Measurements from ENCODE around the gene PCDH1.

PCDH1 gene

DNA sequence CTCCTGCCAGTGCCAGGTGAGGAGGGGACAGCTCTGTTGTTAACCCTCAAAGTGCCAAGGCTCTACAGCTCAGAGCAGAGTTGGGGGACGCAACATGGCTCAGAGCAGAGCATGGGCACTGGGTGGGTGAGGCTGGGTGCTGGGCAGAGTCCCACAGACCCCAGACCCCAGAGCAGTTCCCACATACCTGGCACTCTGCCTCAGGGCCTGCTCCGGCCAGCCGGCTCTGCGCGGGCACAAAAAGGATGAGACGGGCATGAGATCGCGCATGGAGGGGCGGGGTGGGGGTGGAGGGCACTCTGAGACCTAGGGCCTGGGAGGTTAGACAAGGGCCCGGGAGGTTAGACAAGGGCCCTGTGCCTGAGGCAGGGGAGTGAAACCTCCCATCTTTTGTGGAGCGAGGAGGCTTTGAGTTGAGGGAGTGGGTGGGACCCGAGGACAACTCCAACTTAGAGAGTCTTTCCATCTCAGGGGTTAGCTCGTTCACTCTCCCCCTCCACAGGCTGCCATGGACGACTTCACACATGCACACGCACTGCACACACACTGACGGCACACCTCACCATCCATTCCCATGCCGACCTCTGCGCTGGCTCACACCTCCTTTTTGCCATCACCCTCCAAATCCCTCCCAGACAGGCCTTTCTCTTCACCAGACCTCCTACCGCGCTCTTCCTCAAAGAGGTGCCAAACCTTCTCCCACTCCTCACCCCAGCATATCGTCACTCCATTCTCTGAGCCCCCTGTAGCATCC, 22.0 kb downstream of the PCDH1 start:
- TF ChIP-seq TAF1 (IDR thresholded peaks at IDR 0.05; ENCODE audit: borderline replicate concordance, insufficient read depth, low read length) (no peak), POLR2AphosphoS5 (IDR thresholded peaks at IDR 0.05; ENCODE audit: low read depth, low read length) (no peak), SIN3A (IDR thresholded peaks at IDR 0.05; ENCODE audit: borderline replicate concordance, insufficient read depth, low read length) (no peak), FOXP2 (optimal IDR thresholded peaks at IDR 0.05; ENCODE audit: borderline replicate concordance, extremely low read depth, extremely low read length, insufficient read depth) (no peak)
- TF ChIP-seq, protein P1, sequence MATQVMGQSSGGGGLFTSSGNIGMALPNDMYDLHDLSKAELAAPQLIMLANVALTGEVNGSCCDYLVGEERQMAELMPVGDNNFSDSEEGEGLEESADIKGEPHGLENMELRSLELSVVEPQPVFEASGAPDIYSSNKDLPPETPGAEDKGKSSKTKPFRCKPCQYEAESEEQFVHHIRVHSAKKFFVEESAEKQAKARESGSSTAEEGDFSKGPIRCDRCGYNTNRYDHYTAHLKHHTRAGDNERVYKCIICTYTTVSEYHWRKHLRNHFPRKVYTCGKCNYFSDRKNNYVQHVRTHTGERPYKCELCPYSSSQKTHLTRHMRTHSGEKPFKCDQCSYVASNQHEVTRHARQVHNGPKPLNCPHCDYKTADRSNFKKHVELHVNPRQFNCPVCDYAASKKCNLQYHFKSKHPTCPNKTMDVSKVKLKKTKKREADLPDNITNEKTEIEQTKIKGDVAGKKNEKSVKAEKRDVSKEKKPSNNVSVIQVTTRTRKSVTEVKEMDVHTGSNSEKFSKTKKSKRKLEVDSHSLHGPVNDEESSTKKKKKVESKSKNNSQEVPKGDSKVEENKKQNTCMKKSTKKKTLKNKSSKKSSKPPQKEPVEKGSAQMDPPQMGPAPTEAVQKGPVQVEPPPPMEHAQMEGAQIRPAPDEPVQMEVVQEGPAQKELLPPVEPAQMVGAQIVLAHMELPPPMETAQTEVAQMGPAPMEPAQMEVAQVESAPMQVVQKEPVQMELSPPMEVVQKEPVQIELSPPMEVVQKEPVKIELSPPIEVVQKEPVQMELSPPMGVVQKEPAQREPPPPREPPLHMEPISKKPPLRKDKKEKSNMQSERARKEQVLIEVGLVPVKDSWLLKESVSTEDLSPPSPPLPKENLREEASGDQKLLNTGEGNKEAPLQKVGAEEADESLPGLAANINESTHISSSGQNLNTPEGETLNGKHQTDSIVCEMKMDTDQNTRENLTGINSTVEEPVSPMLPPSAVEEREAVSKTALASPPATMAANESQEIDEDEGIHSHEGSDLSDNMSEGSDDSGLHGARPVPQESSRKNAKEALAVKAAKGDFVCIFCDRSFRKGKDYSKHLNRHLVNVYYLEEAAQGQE (IDR thresholded peaks at IDR 0.05; ENCODE audit: insufficient read depth in 1 of 2, low read depth in 2 of 2, low read length in 2 of 2) = no peak

DNA sequence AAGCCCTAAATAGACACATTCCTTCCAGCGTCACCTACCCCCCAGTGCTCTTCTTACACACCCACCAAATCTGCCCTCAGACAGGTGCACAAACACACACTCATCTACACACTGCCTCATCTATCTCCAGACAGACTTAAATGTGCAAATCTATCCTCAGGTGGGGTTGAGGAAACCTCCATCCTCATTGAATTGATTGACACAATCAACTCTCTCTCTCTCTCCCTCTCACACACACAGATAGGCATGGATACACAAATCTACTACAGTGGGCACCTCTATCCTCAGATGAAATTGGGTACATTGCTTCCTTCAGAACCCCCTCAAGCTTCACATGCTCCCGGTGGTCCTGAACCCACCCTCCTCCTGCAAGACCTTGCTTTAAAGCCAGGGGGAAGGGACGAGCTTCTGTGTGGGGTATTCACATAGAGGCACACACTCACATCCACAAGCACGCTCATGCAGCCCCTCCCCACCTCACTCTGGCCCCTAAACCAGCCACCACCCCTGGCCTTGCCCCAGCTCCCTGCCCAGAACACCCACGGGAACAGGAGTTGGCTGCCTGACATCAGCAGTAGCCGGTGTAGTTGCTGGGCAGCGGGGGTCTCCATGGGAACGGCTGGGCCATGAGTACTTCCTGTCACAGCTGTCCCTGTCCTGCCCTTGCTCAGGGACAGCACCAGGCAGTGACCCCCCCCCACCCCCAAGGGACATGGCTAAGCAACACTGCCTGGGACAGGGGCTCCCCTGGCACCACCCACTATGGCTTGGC, 22.8 kb downstream of the PCDH1 start:
- TF ChIP-seq, protein P1 (IDR thresholded peaks at IDR 0.05; ENCODE audit: insufficient read depth in 1 of 2, low read depth in 2 of 2, low read length in 2 of 2) = no peak
- TF ChIP-seq TAF1 (IDR thresholded peaks at IDR 0.05; ENCODE audit: borderline replicate concordance, insufficient read depth, low read length) = no peak
- TF ChIP-seq POLR2AphosphoS5 (IDR thresholded peaks at IDR 0.05; ENCODE audit: low read depth, low read length) = no peak
- TF ChIP-seq SIN3A (IDR thresholded peaks at IDR 0.05; ENCODE audit: borderline replicate concordance, insufficient read depth, low read length) = no peak
- TF ChIP-seq FOXP2 (optimal IDR thresholded peaks at IDR 0.05; ENCODE audit: borderline replicate concordance, extremely low read depth, extremely low read length, insufficient read depth) = no peak

DNA sequence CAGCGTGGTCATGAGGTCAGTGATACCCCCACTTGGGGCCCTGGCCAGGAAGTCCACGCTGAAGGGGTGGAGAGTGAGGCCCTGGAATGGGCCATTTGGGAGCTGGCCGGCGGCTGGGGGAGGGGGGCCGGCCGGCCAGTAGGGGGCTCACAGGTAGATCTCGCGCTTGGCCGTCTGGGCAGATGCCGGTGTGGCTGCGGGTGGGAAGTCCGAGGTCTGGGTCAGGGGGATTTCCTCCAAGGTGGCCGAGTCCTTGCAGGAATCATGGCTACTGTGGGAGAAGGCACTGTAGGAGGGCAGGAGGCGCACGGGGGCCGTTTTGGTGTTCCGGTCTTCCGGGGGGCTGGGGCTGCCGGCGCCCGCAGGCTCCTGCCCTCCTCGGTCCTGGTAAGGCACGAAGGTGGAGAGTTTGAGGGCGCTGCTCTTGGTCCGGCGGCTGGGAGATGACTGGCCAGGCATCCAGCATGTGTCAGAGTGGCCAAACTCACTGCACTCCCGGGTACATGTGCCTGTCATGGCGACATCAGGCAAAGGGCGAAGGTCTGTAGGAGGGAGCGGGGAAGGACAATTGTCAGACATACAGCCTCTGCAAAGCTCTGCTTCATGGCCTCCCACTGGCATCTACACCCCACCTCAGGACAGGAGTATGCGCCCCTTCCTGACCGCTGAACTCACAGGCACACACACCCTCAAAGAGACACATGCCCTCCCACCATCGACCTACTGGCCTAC, 24.1 kb downstream of the PCDH1 start:
- TF ChIP-seq TAF1 (IDR thresholded peaks at IDR 0.05; ENCODE audit: borderline replicate concordance, insufficient read depth, low read length) (no peak), POLR2AphosphoS5 (IDR thresholded peaks at IDR 0.05; ENCODE audit: low read depth, low read length) (no peak), SIN3A (IDR thresholded peaks at IDR 0.05; ENCODE audit: borderline replicate concordance, insufficient read depth, low read length) (no peak), FOXP2 (optimal IDR thresholded peaks at IDR 0.05; ENCODE audit: borderline replicate concordance, extremely low read depth, extremely low read length, insufficient read depth) (no peak)
- TF ChIP-seq, protein P1 (IDR thresholded peaks at IDR 0.05; ENCODE audit: insufficient read depth in 1 of 2, low read depth in 2 of 2, low read length in 2 of 2) = no peak

DNA sequence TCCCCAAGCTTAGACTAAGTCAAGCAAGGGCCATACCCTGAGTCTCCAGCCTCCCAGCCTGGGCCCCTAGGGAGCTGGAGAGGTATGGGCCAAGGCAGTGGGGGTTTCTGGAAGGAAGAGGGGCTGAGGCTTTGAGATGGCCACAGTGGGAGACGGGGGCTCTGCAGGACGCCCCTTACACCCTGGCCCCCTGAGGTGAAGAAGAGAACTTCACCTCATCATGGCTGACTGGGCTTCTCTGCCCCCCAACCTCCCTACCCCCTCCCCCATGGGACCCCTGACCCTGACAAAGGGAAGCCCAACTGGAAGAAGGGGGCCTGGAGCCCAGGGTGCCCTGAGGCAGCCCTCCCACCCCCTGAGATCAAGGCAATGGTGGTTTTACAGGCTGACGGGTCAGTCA, 25.8 kb downstream of the PCDH1 start:
- no peak for TF ChIP-seq POLR2AphosphoS5 (IDR thresholded peaks at IDR 0.05; ENCODE audit: low read depth, low read length)
- TF ChIP-seq SIN3A (IDR thresholded peaks at IDR 0.05; ENCODE audit: borderline replicate concordance, insufficient read depth, low read length) = no peak
- no peak for TF ChIP-seq FOXP2 (optimal IDR thresholded peaks at IDR 0.05; ENCODE audit: borderline replicate concordance, extremely low read depth, extremely low read length, insufficient read depth)
- no peak for TF ChIP-seq TAF1 (IDR thresholded peaks at IDR 0.05; ENCODE audit: borderline replicate concordance, insufficient read depth, low read length)
- TF ChIP-seq, protein P1 (IDR thresholded peaks at IDR 0.05; ENCODE audit: insufficient read depth in 1 of 2, low read depth in 2 of 2, low read length in 2 of 2) = no peak
